Gastrocnemius medialis (tissue), 4 donors: ENCODE results near the gene LHFPL5. TPM values are rescaled to one million over a fixed set of nuclear protein-coding genes. Genes with fewer than 3 reads are reported as not detected.

Source experiments
- ATAC-seq, 2 donors: fragments of 150-250 bp; one replicate each; pipeline ENCODE4 v1.9.1; 2016
- DNase-seq, 2 donors: peaks; one replicate each; pipeline ENCODE4 v3.0.0-alpha.2; 2019
- H3K27ac ChIP-seq, 4 donors: fragments of 200-600 bp; sonication (generic); 1 replicate in 1 of 4; 2 replicates in 3 of 4; pipeline ENCODE4 v1.5.1; 2016 to 2018; ENCODE audit warnings: mild to moderate bottlenecking in 2 of 4, moderate library complexity in 1 of 4
- H3K27me3 ChIP-seq, 3 donors: fragments of 200-600 bp; sonication (generic) in 2 of 3; 1 replicate in 1 of 3; 2 replicates in 2 of 3; pipeline versions ENCODE4 v1.5.1 to v1.6.0; 2016 to 2019; ENCODE audit warnings: mild to moderate bottlenecking in 1 of 3, moderate library complexity in 1 of 3
- H3K36me3 ChIP-seq, 2 donors: fragments of 200-600 bp; sonication (generic) in 1 of 2; one replicate each; pipeline ENCODE4 v1.5.1; 2017 to 2018
- H3K4me1 ChIP-seq, 2 donors: fragments of 200-600 bp; sonication (generic) in 1 of 2; one replicate each; pipeline ENCODE4 v1.5.1; 2016 to 2017; ENCODE audit warnings: mild to moderate bottlenecking in 2 of 2
- H3K4me3 ChIP-seq, 4 donors: fragments of 200-600 bp; sonication (generic) in 3 of 4; 1 replicate in 1 of 4; 2 replicates in 3 of 4; pipeline ENCODE4 v1.5.1; 2016 to 2019; ENCODE audit warnings: mild to moderate bottlenecking in 2 of 4
- H3K9me3 ChIP-seq, 3 donors: fragments of 200-600 bp; sonication (generic) in 2 of 3; 1 replicate in 1 of 3; 2 replicates in 2 of 3; pipeline ENCODE4 v1.5.1; 2016 to 2019
- POLR2A ChIP-seq, 2 donors: fragments of 450-650 bp; IDR thresholded peaks; one replicate each; pipeline ENCODE4 v1.6.1; 2017; ENCODE audit warnings: antibody characterized with exemption in 2 of 2, mild to moderate bottlenecking in 2 of 2, moderate library complexity in 2 of 2
- in situ Hi-C, 4 donors: fragments of 200-750 bp; cut with MboI; loops; one replicate each; pipeline versions ENCODE4 v1.15.0 to v1.8.0; 2017; ENCODE audit warnings: low sequenced_read_pairs in 4 of 4
- intact Hi-C: fragments of 100-400 bp; cut with DNase I; formaldehyde crosslinking; loops from one replicate; pipeline ENCODE4 v1.15.1; 2023; ENCODE audit warnings: low total_unique reads
- total RNA-seq, 4 donors: library from RNA; depleted of rRNA; stranded (reverse); fragments of >200 nt; gene quantifications; one replicate each; pipeline versions ENCODE4 v1.1.0 to v1.2.3, GENCODE V29; 2016
- TF ChIP-seq, protein P1 (sequence below), 5 experiments: fragments of 450-650 bp in 3 of 5; fragments of 200-600 bp in 2 of 5; sonication (generic) in 2 of 5; IDR thresholded peaks in 4 of 5; conservative IDR thresholded peaks in 1 of 5; 1 replicate in 4 of 5; 2 replicates in 1 of 5; pipeline ENCODE4 v1.5.1; 2016 to 2019; ENCODE audit warnings: antibody characterized with exemption in 5 of 5, mild to moderate bottlenecking in 3 of 5, moderate library complexity in 3 of 5

The LHFPL5 gene
- total RNA-seq, 4 donors from 2014 or later, result not detected

DNA sequence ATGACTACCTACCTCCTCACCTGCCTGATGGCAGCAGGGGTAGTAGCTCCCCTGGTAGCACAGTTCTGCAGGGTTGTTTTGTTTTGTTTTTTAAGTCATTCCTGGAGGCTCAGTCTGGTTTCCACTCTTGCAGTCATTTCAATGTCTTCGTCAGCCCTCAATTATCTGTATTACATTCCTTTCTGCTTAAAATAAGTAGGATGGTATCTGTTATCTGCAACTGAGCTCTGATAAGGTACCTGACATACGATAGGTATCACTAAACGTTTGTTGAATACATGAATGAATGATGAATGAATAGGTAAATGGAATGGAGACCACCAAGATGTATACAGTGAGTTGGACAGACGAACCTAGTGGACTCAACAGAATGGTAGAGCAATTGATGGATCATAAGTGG is 35.9 kb upstream of the LHFPL5 start:
- no peak overlapping the region for H3K4me3 ChIP-seq
- H3K27ac ChIP-seq, result no peak overlapping the region
- DNase-seq (no peak), ATAC-seq (no peak)
- no peaks in the 10 kb centered on the region for H3K36me3 ChIP-seq
- intact Hi-C loops (no loop called here), in situ Hi-C loops (no loop called here)
- TF ChIP-seq POLR2A (IDR thresholded peaks at IDR 0.05), result no peak
- TF ChIP-seq, protein P1, sequence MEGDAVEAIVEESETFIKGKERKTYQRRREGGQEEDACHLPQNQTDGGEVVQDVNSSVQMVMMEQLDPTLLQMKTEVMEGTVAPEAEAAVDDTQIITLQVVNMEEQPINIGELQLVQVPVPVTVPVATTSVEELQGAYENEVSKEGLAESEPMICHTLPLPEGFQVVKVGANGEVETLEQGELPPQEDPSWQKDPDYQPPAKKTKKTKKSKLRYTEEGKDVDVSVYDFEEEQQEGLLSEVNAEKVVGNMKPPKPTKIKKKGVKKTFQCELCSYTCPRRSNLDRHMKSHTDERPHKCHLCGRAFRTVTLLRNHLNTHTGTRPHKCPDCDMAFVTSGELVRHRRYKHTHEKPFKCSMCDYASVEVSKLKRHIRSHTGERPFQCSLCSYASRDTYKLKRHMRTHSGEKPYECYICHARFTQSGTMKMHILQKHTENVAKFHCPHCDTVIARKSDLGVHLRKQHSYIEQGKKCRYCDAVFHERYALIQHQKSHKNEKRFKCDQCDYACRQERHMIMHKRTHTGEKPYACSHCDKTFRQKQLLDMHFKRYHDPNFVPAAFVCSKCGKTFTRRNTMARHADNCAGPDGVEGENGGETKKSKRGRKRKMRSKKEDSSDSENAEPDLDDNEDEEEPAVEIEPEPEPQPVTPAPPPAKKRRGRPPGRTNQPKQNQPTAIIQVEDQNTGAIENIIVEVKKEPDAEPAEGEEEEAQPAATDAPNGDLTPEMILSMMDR (IDR thresholded peaks at IDR 0.05 in 4 of 5, conservative IDR thresholded peaks at IDR 0.05 in 1 of 5), result no peak
- peaks cover 7 to 12% (median 11%) of the 10 kb centered on the region in 3 donors for H3K27me3 ChIP-seq
- H3K9me3 ChIP-seq, result no peaks in the 10 kb centered on the region
- no peaks in the 10 kb centered on the region for H3K4me1 ChIP-seq

DNA sequence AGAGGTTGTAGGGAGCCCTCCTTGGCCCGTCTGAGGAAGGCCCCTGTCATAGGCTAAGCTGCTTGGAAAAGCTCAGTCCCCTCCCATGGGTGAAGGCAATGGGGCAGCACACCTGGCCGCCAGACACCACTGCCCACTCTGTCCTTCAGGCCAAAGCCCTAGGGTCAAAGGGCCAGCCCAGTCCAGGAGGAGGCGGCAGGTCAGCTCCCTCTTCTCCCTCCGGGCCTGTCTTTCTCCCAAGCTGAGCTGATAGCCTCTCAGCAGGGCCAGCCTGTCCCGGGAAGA is 33.9 kb upstream of the LHFPL5 start:
- TF ChIP-seq, protein P1 (IDR thresholded peaks at IDR 0.05 in 4 of 5, conservative IDR thresholded peaks at IDR 0.05 in 1 of 5), result no peak
- TF ChIP-seq POLR2A (IDR thresholded peaks at IDR 0.05), result no peak
- H3K27me3 ChIP-seq, result peaks cover 6 to 11% (median 7%) of the 10 kb centered on the region in 3 donors
- in situ Hi-C loops, result no loop called here

DNA sequence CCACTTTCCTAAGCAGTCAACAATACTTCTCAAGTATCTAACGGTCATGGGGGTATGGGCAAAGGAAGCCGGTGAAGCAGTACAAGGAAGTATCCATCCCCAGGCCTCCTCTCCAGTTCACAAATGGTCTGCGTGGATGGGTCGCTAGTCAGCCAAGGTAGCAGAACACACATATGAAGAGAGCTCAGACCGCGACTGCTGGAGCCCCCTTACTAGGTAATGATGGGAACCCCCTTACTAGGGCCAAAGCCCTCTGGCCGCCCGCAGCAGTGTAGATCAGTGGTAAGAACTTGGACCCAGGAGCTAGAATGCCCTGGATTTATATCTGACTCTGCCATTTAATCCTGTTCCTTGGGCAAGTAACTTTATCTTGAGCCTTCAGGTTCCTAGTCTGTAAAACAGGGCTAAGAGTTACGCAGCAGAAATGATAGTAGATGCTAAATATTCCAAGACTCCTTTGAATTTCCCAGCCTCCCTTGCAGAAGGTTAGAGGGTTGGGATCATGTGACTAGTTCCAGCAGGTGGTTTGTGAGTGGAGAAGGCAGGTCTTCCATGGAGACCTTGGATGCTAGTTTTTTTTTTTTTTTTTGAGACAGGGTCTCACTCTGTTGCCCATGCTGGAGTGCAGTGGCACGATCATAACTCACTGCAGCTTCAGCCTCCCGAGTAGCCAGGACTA is 30.9 kb upstream of the LHFPL5 start:
- in situ Hi-C loops, result no loop called here
- no peaks in the 10 kb centered on the region for H3K36me3 ChIP-seq
- no peak overlapping the region for H3K4me3 ChIP-seq
- H3K27me3 ChIP-seq, result peaks cover 14 to 28% (median 27%) of the 10 kb centered on the region in 3 donors
- peaks cover 0 to 6% of the 10 kb centered on the region in 2 donors for H3K4me1 ChIP-seq
- TF ChIP-seq, protein P1 (IDR thresholded peaks at IDR 0.05 in 4 of 5, conservative IDR thresholded peaks at IDR 0.05 in 1 of 5), result no peak
- no peak for TF ChIP-seq POLR2A (IDR thresholded peaks at IDR 0.05)
- intact Hi-C loops, result no loop called here
- no peak for ATAC-seq
- H3K27ac ChIP-seq, result no peak overlapping the region
- DNase-seq, result no peak
- no peaks in the 10 kb centered on the region for H3K9me3 ChIP-seq

More for the DNA sequence above, 33.9 kb upstream of the LHFPL5 start:
- Histone ChIP-seq H3K4me1 (no peaks in the 10 kb centered on the region), H3K36me3 (no peaks in the 10 kb centered on the region), H3K4me3 (no peak overlapping the region), H3K9me3 (no peaks in the 10 kb centered on the region), H3K27ac (no peak overlapping the region)
- DNase-seq (no peak), ATAC-seq (no peak)
- intact Hi-C loops, result no loop called here

DNA sequence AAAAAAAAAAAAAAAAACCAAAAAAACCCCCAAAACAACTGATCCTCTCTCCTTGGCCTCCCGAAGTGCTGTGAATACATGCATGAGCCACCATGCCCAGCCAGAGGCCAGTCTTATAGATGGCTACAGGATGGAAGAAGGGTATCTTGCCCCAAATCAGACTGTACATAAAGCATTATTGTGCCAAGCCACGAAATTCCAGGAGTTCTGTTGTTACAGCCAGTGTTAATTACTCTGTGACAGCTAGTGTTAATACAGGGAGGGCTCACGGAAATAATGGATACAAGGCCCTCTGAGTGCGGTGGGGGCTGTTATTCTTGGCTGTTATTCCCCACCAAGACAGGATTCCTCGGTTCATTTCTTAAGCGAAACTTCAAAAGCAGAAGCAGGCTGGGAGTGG is 30.1 kb upstream of the LHFPL5 start:
- H3K4me3 ChIP-seq, result no peak overlapping the region
- H3K27me3 ChIP-seq, result peaks cover 20 to 31% (median 27%) of the 10 kb centered on the region in 3 donors
- intact Hi-C loops (no loop called here), in situ Hi-C loops (no loop called here)
- peaks cover 0 to 6% of the 10 kb centered on the region in 2 donors for H3K4me1 ChIP-seq
- no peak overlapping the region for H3K27ac ChIP-seq
- TF ChIP-seq, protein P1 (IDR thresholded peaks at IDR 0.05 in 4 of 5, conservative IDR thresholded peaks at IDR 0.05 in 1 of 5), result no peak
- TF ChIP-seq POLR2A (IDR thresholded peaks at IDR 0.05), result no peak
- no peaks in the 10 kb centered on the region for H3K9me3 ChIP-seq
- ATAC-seq, result no peak
- H3K36me3 ChIP-seq, result no peaks in the 10 kb centered on the region
- no peak for DNase-seq
